HCT116 (cell line): ENCODE data around the gene GSG1L. TPM values are rescaled to one million over a fixed set of nuclear protein-coding genes. Genes with fewer than 3 reads are reported as not detected.

Experiments
- ATAC-seq: fragments of 200-7000 bp; cut with Tn5 transposase; 2 replicates; pipeline ENCODE4 v1.9.1; 2020; ENCODE audit warnings: mild to moderate bottlenecking, moderate library complexity
- BruUV-seq: library from RNA; stranded (reverse); fragments of 400-500 nt; replicated peaks from 2 replicates; lab custom pipeline; 2021; lab: Mats Ljungman, UMichigan
- CTCF ChIA-PET: fragments of 300-600 bp; sonication (Branson Sonifier 250); formaldehyde crosslinking; loops from one replicate; lab custom pipeline; 2021; ENCODE audit warnings: antibody characterized with exemption; lab: Charles Lee
- POLR2A ChIA-PET: fragments of 300-600, 350-600 bp; sonication (Branson Sonifier 250); formaldehyde crosslinking; loops from one replicate; lab custom pipeline; 2021; ENCODE audit warnings: antibody characterized with exemption; lab: Charles Lee
- RAD21 ChIA-PET, 2 experiments: fragments of 300-600 bp; sonication (Branson Sonifier 250); formaldehyde crosslinking; loops; one replicate each; lab custom pipeline; 2023; ENCODE audit warnings: low total read pairs in 2 of 2; ENCODE audit not compliant: uncharacterized antibody in 2 of 2, unreplicated experiment in 2 of 2, low non-redundant PET in 1 of 2; lab: Charles Lee
- DNase-seq: peaks from one replicate; pipeline ENCODE4 v3.0.0-alpha.2; 2010; ENCODE audit warnings: low read depth, low spot score
- H2AFZ ChIP-seq: fragments of 200-600 bp; shearing (Covaris generic), sonication (generic); 2 replicates; pipeline ENCODE4 v1.6.1; 2017; ENCODE audit warnings: low read depth, mixed run types, mixed read lengths, antibody characterized with exemption, low read length; ENCODE audit not compliant: poor library complexity, severe bottlenecking
- H3K27ac ChIP-seq: 2 replicates; pipeline ENCODE4 v1.5.1; 2012; ENCODE audit warnings: low read depth, low read length
- H3K27me3 ChIP-seq: fragments of 200-600 bp; sonication (generic); 2 replicates; pipeline ENCODE4 v1.6.1; 2016; ENCODE audit warnings: mixed run types, low read length, mixed read lengths; ENCODE audit not compliant: insufficient read depth
- H3K36me3 ChIP-seq, 2 experiments: fragments of 200-500 bp in 1 of 2; fragments of 200-600 bp in 1 of 2; sonication (Bioruptor generic) in 1 of 2; sonication (generic) in 1 of 2; 2 replicates each; pipeline versions ENCODE4 v1.5.1 to v1.6.1; 2014 to 2016; ENCODE audit warnings: low read length in 2 of 2, inconsistent platforms in 1 of 2, mixed read lengths in 1 of 2, mixed run types in 1 of 2; ENCODE audit not compliant: insufficient read depth in 2 of 2, control insufficient read depth in 1 of 2
- H3K4me1 ChIP-seq, 2 experiments: fragments of 200-600 bp in 1 of 2; sonication (generic) in 1 of 2; 2 replicates each; pipeline versions ENCODE4 v1.5.1 to v1.6.1; 2012 to 2017; ENCODE audit warnings: low read length in 2 of 2, inconsistent platforms in 1 of 2, mild to moderate bottlenecking in 1 of 2, mixed read lengths in 1 of 2, mixed run types in 1 of 2, moderate library complexity in 1 of 2; ENCODE audit not compliant: insufficient read depth in 2 of 2, control insufficient read depth in 1 of 2
- H3K4me2 ChIP-seq: fragments of 200-600 bp; sonication (generic); 2 replicates; pipeline ENCODE4 v1.6.1; 2017; ENCODE audit warnings: mixed run types, low read length, mixed read lengths
- H3K4me3 ChIP-seq, 2 experiments: fragments of 200-600 bp in 1 of 2; sonication (generic) in 1 of 2; replicated peaks in 1 of 2; 2 replicates each; pipeline ENCODE4 v1.5.1; 2011 to 2016; ENCODE audit warnings: low read length in 2 of 2, control low read depth in 1 of 2, low read depth in 1 of 2, mild to moderate bottlenecking in 1 of 2, mixed read lengths in 1 of 2, mixed run types in 1 of 2
- H3K79me2 ChIP-seq: fragments of 200-600 bp; sonication (generic); 2 replicates; pipeline ENCODE4 v1.6.1; 2017; ENCODE audit warnings: mild to moderate bottlenecking, mixed run types, low read length, moderate library complexity, mixed read lengths; ENCODE audit not compliant: insufficient read depth
- H3K9ac ChIP-seq: fragments of 200-600 bp; sonication (generic); 2 replicates; pipeline ENCODE4 v1.6.1; 2016; ENCODE audit warnings: low read length, mixed read lengths
- H3K9me2 ChIP-seq: fragments of 200-600 bp; sonication (generic), shearing (Covaris generic); 2 replicates; pipeline ENCODE4 v1.6.1; 2017; ENCODE audit warnings: mixed run types, mild to moderate bottlenecking, moderate library complexity; ENCODE audit not compliant: insufficient read depth
- H3K9me3 ChIP-seq, 2 experiments: fragments of 200-500 bp in 1 of 2; fragments of 200-600 bp in 1 of 2; sonication (Bioruptor generic) in 1 of 2; sonication (generic) in 1 of 2; 2 replicates each; pipeline ENCODE4 v1.6.1; 2014 to 2017; ENCODE audit warnings: low read length in 2 of 2, mixed read lengths in 2 of 2, inconsistent platforms in 1 of 2, low read depth in 1 of 2, mild to moderate bottlenecking in 1 of 2, mixed run types in 1 of 2, moderate library complexity in 1 of 2; ENCODE audit not compliant: control insufficient read depth in 1 of 2, insufficient read depth in 1 of 2
- H4K20me1 ChIP-seq: fragments of 200-600 bp; sonication (generic), shearing (Covaris generic); 2 replicates; pipeline ENCODE4 v1.6.1; 2017; ENCODE audit warnings: mixed run types, mild to moderate bottlenecking, moderate library complexity; ENCODE audit not compliant: insufficient read depth
- CBX3 ChIP-seq: IDR thresholded peaks from 2 replicates; pipeline ENCODE4 v1.6.1; 2012; ENCODE audit warnings: low read depth
- CEBPB ChIP-seq: IDR thresholded peaks from 2 replicates; pipeline ENCODE4 v1.6.1; 2012; ENCODE audit warnings: low read depth
- EGR1 ChIP-seq: IDR thresholded peaks from 2 replicates; pipeline ENCODE4 v1.6.1; 2012; ENCODE audit warnings: low read depth
- ELF1 ChIP-seq: IDR thresholded peaks from 2 replicates; pipeline ENCODE4 v1.6.1; 2012; ENCODE audit warnings: low read depth, borderline replicate concordance
- EZH2 ChIP-seq: fragments of 200-600 bp; sonication (generic); IDR thresholded peaks from 2 replicates; pipeline ENCODE4 v1.6.1; 2017; ENCODE audit warnings: antibody characterized with exemption, mixed run types
- EZH2phosphoT487 ChIP-seq: fragments of 200-600 bp; IDR thresholded peaks from 2 replicates; pipeline ENCODE4 v1.6.1; 2018; ENCODE audit warnings: antibody characterized with exemption, borderline replicate concordance
- FOSL1 ChIP-seq: IDR thresholded peaks from 2 replicates; pipeline ENCODE4 v1.6.1; 2012; ENCODE audit warnings: low read depth
- POLR2A ChIP-seq: IDR thresholded peaks from 2 replicates; pipeline ENCODE4 v1.7.0; 2011; ENCODE audit warnings: borderline replicate concordance; ENCODE audit not compliant: insufficient read depth, insufficient read length; ENCODE audit errors: extremely low read depth
- POLR2AphosphoS5 ChIP-seq: IDR thresholded peaks from 2 replicates; pipeline ENCODE4 v1.6.1; 2011; ENCODE audit warnings: mild to moderate bottlenecking, low read depth, low read length, moderate library complexity
- RAD21 ChIP-seq: IDR thresholded peaks from 2 replicates; pipeline ENCODE4 v1.6.1; 2012; ENCODE audit warnings: low read depth, mild to moderate bottlenecking
- SIN3A ChIP-seq: IDR thresholded peaks from 2 replicates; pipeline ENCODE4 v1.6.1; 2012; ENCODE audit warnings: low read depth
- SP1 ChIP-seq: IDR thresholded peaks from 2 replicates; pipeline ENCODE4 v1.6.1; 2012; ENCODE audit warnings: low read depth
- SRF ChIP-seq: IDR thresholded peaks from 2 replicates; pipeline ENCODE4 v1.6.1; 2012; ENCODE audit warnings: low read depth
- ZNF274 ChIP-seq: fragments of 200-500 bp; sonication (Bioruptor generic); IDR thresholded peaks from 2 replicates; pipeline ENCODE4 v1.6.1; 2014; ENCODE audit warnings: mild to moderate bottlenecking, low read depth, low read length, inconsistent platforms
- intact Hi-C: fragments of 100-400 bp; cut with micrococcal nuclease; formaldehyde crosslinking; loops from 2 replicates; pipeline ENCODE4 v1.10.0; 2022
- total RNA-seq: library from RNA; stranded (reverse); gene quantifications from one replicate; pipeline ENCODE4 v1.2.1, GENCODE V29; 2021; ENCODE audit not compliant: unreplicated experiment
- TF ChIP-seq, protein P1 (sequence below): IDR thresholded peaks from 2 replicates; pipeline ENCODE4 v1.6.1; 2012; ENCODE audit warnings: low read depth
- TF ChIP-seq, protein P2 (sequence below): IDR thresholded peaks from 2 replicates; pipeline ENCODE4 v1.6.1; 2011; ENCODE audit warnings: mild to moderate bottlenecking, low read length, moderate library complexity; ENCODE audit not compliant: insufficient replicate concordance; ENCODE audit errors: extremely low read depth
- TF ChIP-seq, protein P3 (sequence below): IDR thresholded peaks from 2 replicates; pipeline ENCODE4 v1.6.1; 2012

The GSG1L gene
- total RNA-seq, 1 experiment from 2014 or later, result not detected

DNA sequence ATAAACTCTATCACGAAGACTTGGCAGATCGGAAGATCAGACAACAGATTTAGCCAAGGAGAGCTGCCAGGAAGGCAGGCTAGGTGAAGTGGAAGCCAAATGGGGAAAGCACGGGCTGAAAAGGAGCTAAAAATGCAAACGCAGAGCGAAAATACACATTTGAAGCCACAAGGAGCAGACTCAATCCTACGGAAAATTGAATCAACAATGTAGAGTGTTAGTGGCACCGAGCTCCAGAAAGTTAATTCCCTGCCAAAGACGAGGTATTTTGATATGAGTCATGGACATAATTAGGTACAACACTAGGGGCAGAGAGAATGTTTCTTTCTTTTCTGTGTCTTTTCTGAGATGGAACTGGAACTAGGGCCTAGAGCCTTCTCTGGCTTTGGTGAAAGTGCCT is 20.7 kb downstream of the GSG1L start:
- no peak for TF ChIP-seq FOSL1
- no peak for TF ChIP-seq CBX3
- no peak for TF ChIP-seq CEBPB
- Histone ChIP-seq H3K36me3 (no peaks in the 10 kb centered on the region), H3K9ac (no peak overlapping the region), H4K20me1 (no peaks in the 10 kb centered on the region), H3K4me1 (no peaks in the 10 kb centered on the region), H2AFZ (no peak overlapping the region), H3K27me3 (peaks cover 4% of the 10 kb centered on the region; the same call in 1 of the 2 replicates), H3K4me3 (no peak overlapping the region), H3K4me2 (no peak overlapping the region), H3K79me2 (no peaks in the 10 kb centered on the region), H3K9me3 (no peaks in the 10 kb centered on the region), H3K27ac (no peak overlapping the region), H3K9me2 (no peaks in the 10 kb centered on the region)
- intact Hi-C loops, result no loop called here
- no peak for DNase-seq
- ChIA-PET CTCF (no interaction called here), RAD21 (no interaction called here), POLR2A (no interaction called here)
- ATAC-seq, result no peak
- BruUV-seq, result no TSS peak

DNA sequence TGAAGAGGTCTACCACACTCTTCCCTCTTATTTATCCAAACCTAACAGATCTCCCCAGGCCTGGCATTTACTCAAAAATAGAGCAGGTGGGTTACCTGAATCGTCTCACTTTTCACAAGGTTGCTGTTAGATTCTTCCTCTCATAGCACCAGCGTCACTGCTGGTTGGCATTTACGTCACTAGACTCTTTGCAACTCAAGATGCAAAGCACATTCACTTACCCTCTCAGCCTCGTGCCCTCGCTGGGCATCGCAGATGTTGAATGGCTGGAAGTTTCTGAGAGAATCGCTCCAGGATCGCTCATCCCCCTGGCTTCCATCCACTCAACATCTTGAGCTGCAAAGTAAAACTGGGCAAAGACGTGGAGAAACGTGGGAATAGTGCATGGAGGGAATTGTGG is 21.9 kb downstream of the GSG1L start:
- ATAC-seq (no peak), DNase-seq (no peak)
- H3K27ac ChIP-seq, result no peak overlapping the region
- BruUV-seq, result no TSS peak
- no peak overlapping the region for H3K4me2 ChIP-seq
- H3K9me3 ChIP-seq, result no peaks in the 10 kb centered on the region
- intact Hi-C loops, result no loop called here
- H3K4me1 ChIP-seq, result no peaks in the 10 kb centered on the region
- no peaks in the 10 kb centered on the region for H4K20me1 ChIP-seq
- ChIA-PET CTCF (no interaction called here), RAD21 (no interaction called here), POLR2A (no interaction called here)
- H3K4me3 ChIP-seq, result no peak overlapping the region
- peaks cover 6% of the 10 kb centered on the region; the same call in 1 of the 2 replicates for H3K27me3 ChIP-seq
- H3K79me2 ChIP-seq, result no peaks in the 10 kb centered on the region
- H3K9ac ChIP-seq, result no peak overlapping the region
- H3K36me3 ChIP-seq, result no peaks in the 10 kb centered on the region
- no peaks in the 10 kb centered on the region for H3K9me2 ChIP-seq
- no peak overlapping the region for H2AFZ ChIP-seq
- TF ChIP-seq EZH2phosphoT487 (no peak), RAD21 (no peak), CBX3 (no peak), EZH2 (no peak), ELF1 (no peak), SRF (no peak), EGR1 (no peak), ZNF274 (no peak), POLR2AphosphoS5 (no peak), FOSL1 (no peak), SP1 (no peak), SIN3A (no peak), POLR2A (no peak), CEBPB (no peak)
- TF ChIP-seq, protein P1, sequence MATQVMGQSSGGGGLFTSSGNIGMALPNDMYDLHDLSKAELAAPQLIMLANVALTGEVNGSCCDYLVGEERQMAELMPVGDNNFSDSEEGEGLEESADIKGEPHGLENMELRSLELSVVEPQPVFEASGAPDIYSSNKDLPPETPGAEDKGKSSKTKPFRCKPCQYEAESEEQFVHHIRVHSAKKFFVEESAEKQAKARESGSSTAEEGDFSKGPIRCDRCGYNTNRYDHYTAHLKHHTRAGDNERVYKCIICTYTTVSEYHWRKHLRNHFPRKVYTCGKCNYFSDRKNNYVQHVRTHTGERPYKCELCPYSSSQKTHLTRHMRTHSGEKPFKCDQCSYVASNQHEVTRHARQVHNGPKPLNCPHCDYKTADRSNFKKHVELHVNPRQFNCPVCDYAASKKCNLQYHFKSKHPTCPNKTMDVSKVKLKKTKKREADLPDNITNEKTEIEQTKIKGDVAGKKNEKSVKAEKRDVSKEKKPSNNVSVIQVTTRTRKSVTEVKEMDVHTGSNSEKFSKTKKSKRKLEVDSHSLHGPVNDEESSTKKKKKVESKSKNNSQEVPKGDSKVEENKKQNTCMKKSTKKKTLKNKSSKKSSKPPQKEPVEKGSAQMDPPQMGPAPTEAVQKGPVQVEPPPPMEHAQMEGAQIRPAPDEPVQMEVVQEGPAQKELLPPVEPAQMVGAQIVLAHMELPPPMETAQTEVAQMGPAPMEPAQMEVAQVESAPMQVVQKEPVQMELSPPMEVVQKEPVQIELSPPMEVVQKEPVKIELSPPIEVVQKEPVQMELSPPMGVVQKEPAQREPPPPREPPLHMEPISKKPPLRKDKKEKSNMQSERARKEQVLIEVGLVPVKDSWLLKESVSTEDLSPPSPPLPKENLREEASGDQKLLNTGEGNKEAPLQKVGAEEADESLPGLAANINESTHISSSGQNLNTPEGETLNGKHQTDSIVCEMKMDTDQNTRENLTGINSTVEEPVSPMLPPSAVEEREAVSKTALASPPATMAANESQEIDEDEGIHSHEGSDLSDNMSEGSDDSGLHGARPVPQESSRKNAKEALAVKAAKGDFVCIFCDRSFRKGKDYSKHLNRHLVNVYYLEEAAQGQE, result no peak
- TF ChIP-seq, protein P2, sequence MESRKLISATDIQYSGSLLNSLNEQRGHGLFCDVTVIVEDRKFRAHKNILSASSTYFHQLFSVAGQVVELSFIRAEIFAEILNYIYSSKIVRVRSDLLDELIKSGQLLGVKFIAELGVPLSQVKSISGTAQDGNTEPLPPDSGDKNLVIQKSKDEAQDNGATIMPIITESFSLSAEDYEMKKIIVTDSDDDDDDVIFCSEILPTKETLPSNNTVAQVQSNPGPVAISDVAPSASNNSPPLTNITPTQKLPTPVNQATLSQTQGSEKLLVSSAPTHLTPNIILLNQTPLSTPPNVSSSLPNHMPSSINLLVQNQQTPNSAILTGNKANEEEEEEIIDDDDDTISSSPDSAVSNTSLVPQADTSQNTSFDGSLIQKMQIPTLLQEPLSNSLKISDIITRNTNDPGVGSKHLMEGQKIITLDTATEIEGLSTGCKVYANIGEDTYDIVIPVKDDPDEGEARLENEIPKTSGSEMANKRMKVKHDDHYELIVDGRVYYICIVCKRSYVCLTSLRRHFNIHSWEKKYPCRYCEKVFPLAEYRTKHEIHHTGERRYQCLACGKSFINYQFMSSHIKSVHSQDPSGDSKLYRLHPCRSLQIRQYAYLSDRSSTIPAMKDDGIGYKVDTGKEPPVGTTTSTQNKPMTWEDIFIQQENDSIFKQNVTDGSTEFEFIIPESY, result no peak
- TF ChIP-seq, protein P3, sequence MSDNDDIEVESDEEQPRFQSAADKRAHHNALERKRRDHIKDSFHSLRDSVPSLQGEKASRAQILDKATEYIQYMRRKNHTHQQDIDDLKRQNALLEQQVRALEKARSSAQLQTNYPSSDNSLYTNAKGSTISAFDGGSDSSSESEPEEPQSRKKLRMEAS, result no peak
